Neural cell (in vitro differentiated cells): ENCODE data around the gene ITGB5.

Experiments
- RAD21 ChIP-seq: fragments of 450-650 bp; conservative IDR thresholded peaks from 2 replicates; pipeline ENCODE4 v1.6.1; 2014; ENCODE audit warnings: antibody characterized with exemption, mild to moderate bottlenecking, moderate library complexity
- SMC3 ChIP-seq: fragments of 450-650 bp; conservative IDR thresholded peaks from 2 replicates; pipeline ENCODE4 v1.6.1; 2014; ENCODE audit warnings: antibody characterized with exemption, mild to moderate bottlenecking, moderate library complexity; ENCODE audit not compliant: poor library complexity
- TAF1 ChIP-seq: IDR thresholded peaks from 2 replicates; pipeline ENCODE4 v1.6.1; 2012; ENCODE audit warnings: low read depth

- no peak for TF ChIP-seq RAD21
- no peak for TF ChIP-seq SMC3
- no peak for TF ChIP-seq TAF1
Measured at GRCh38 chr3:124781476-124782376, 105.4 kb downstream of the ITGB5 start.
